Measurements from ENCODE around the gene TSPO.

TSPO gene

DNA sequence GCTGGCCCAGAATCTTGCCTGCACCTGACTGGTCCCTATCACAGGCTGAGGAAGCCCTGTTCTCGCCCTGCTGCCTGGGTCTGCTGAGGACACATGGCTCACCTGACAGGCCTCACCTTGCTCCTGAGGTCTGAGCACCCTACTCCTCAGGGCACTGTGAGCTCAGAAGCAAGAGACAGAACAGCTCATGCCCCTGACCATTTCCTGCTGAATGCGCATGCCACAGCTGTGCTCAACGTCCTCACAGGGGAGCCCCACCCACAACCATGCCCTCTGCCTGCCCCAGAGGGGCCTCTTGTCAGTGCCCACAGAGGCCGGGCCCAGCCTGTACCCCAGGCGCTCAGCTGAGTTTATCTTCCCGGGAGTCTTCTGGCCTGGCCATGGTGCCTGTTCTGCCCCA is 2.8 kb upstream of the TSPO start:
- TF ChIP-seq, protein P1, sequence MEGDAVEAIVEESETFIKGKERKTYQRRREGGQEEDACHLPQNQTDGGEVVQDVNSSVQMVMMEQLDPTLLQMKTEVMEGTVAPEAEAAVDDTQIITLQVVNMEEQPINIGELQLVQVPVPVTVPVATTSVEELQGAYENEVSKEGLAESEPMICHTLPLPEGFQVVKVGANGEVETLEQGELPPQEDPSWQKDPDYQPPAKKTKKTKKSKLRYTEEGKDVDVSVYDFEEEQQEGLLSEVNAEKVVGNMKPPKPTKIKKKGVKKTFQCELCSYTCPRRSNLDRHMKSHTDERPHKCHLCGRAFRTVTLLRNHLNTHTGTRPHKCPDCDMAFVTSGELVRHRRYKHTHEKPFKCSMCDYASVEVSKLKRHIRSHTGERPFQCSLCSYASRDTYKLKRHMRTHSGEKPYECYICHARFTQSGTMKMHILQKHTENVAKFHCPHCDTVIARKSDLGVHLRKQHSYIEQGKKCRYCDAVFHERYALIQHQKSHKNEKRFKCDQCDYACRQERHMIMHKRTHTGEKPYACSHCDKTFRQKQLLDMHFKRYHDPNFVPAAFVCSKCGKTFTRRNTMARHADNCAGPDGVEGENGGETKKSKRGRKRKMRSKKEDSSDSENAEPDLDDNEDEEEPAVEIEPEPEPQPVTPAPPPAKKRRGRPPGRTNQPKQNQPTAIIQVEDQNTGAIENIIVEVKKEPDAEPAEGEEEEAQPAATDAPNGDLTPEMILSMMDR (IDR thresholded peaks at IDR 0.05): no peak
- no peak for TF ChIP-seq ZFX (IDR thresholded peaks at IDR 0.05; ENCODE audit: borderline replicate concordance)
- H3K27ac ChIP-seq: no peak overlapping the region

DNA sequence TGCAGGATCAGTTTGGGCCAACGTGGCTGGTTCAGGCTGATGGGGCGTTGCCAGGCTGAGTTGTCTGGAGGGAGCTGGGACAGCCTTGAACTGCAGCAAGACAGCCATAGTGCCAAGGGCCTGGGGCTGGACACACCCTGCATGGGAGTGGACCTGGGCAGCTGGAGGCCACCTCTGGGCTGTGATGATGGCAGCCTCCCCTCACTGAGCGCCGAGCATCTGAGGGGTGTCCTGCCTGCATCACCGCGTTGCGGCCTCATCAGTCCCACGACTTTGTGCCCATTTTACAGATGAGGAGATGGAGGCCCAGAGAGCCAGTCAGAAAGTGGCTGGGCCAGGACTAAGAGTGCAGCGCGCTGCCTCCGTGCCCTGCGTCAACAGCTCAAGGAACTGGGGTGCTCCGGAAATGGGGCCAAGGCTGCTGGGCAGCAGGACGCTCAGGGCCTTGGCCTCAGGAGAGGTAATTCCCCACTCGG is 590 bp upstream of the TSPO start:
- TF ChIP-seq ZFX (IDR thresholded peaks at IDR 0.05; ENCODE audit: borderline replicate concordance): no peak
- peak overlapping the region; percentile 83 for H3K27ac ChIP-seq

DNA sequence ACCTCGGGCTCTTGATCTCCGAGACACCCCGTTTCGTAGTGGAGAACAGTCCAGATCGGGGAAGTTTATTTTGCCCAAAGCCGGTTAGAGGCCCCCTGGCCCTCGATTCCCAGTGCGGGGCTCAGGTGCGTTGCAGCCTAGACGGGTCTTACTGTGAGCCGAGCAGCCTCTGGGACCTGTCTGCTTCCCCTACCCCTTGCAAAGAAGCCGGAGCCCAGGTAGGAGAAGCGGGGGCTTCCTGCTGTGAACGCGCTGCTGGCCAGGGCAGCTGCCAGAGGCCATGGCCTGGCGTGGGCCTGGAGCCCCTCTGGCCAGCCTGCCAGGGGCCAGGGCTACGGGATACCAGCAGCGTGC is 621 bp downstream of the TSPO start:
- TF ChIP-seq, protein P1 (IDR thresholded peaks at IDR 0.05): no peak
- TF ChIP-seq ZFX (IDR thresholded peaks at IDR 0.05; ENCODE audit: borderline replicate concordance): no peak
- peak overlapping the region; percentile 83 for H3K27ac ChIP-seq

DNA sequence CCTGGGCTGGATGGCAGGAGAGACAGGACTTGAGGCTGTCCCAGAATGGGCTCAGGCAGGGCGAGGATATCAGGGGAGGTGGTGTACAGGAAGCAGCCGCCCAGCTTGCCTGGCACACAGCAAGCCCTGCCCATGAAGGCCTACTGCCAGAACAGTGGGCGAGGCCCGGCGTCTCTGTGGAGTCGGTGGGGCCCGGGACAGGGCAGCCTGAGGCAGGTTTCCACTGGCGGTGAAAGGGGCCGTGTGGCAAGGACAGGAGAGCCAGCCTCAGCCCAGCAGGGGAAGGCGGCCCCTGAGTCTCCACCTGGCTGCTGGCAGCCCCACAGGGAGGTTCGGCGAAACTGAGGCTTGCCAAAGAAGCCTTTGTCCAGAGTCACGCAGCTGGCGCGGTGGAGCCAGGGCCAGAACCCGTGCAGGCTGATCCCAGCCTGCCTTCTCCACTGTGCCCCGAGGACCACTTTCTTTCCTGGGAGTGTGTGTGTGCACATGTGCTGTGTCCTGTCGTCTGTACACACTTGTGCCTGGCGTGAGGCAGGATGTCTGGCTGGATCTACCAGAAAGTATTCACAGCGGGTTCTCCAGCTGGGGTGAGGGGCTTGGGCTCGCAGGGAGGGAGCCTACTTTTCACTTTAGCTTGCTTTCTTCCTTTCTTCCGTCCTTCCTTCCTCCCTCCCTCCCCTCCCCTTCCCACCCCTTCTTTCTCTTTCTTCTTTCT is 1.2 kb downstream of the TSPO start:
- H3K27ac ChIP-seq: peak overlapping the region; percentile 83
- TF ChIP-seq ZFX (IDR thresholded peaks at IDR 0.05; ENCODE audit: borderline replicate concordance): no peak
- TF ChIP-seq, protein P1 (IDR thresholded peaks at IDR 0.05): no peak

DNA sequence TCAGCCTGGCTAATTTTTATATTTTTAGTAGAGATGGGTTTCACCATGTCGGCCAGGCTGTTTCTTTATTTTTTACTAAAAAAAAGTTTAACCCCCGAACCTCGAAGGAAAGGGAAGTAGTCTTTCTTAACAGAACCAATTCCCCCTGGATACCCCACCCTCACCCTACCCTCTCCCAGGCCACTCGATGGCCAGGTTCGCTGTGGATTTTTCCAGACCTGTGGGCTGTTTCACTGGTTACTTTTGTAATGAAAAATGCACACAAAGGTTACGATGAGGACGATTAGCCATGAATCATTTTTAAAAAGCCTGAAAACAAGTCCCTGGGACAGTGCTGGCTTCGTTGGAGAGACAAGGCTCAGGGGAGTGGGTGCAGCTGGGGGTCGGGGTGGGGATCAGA is 2.5 kb downstream of the TSPO start:
- no peak overlapping the region for H3K27ac ChIP-seq

DNA sequence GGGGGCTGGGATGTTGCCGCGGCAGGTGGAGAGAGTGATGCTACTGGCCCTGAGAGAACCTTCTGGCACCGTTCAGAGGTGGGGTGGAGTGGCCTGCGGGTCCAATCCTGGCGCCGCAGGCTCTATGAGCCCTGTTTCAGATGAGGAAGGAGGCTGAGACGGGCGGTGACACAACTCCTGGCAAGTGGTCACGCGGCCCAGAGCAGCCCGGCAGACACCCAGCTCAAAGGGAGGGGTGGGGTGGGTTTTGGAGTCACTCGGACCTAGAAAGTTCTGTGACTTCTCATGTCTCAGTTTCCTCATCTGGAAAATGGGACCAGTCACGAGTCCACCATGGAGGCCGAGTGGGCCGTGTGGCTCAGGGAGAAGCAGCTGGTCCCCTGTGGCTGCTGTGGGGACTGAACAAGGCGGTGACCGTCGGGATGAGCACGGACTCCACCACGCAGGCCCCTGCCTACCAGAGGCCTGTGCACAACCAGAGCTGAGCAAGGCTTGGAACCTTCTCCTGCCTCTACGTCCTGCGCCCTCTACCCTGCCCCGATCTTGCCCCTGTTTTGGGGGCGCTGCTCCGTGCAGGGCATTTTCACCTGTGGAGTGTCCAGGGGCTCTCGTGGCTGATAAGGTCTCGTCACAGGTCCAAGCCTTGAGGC is 3.7 kb downstream of the TSPO start:
- no peak overlapping the region for H3K27ac ChIP-seq
- TF ChIP-seq, protein P1 (IDR thresholded peaks at IDR 0.05): no peak
- no peak for TF ChIP-seq ZFX (IDR thresholded peaks at IDR 0.05; ENCODE audit: borderline replicate concordance)

More for the DNA sequence above, 2.5 kb downstream of the TSPO start:
- no peak for TF ChIP-seq ZFX (IDR thresholded peaks at IDR 0.05; ENCODE audit: borderline replicate concordance)
- TF ChIP-seq, protein P1 (IDR thresholded peaks at IDR 0.05): no peak

DNA sequence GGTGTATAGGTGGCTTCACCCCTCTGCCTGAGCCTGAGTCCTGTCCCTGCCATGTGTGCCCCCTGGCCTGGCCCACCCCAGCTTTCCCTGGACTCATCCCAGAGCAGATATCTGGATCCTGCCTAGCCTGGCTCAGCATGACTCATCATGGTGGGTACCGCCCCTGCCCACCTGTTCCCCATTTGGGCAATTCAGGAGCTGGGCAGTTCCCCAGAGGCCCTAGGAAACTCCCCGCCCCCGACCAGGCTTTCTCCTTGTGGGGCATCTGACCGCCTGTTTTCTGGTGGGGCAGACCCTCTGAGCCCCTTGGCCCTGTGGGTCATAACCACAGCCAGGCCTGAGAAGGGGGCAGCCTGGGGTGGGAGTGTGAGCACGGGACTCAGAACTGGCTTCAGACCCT is 4.4 kb downstream of the TSPO start:
- TF ChIP-seq ZFX (IDR thresholded peaks at IDR 0.05; ENCODE audit: borderline replicate concordance): no peak
- TF ChIP-seq, protein P1 (IDR thresholded peaks at IDR 0.05): no peak
- H3K27ac ChIP-seq: no peak overlapping the region

Measured in 22Rv1 (cell line).